Trophoblast cell (in vitro differentiated cells and primary cell): ENCODE measurements around the gene MIGA2.

ENCODE experiments used
- DNase-seq, 2 donors: peaks; one replicate each; pipeline ENCODE4 v3.0.0-alpha.2; 2016
- H2AFZ ChIP-seq: 2 replicates; pipeline ENCODE4 v1.6.1; 2013; ENCODE audit warnings: low read length, moderate library complexity, mild to moderate bottlenecking; ENCODE audit not compliant: insufficient read depth, poor library complexity
- H2AK5ac ChIP-seq: 2 replicates; pipeline ENCODE4 v1.6.1; 2013; ENCODE audit warnings: mild to moderate bottlenecking, low read length
- H2BK120ac ChIP-seq: 2 replicates; pipeline ENCODE4 v1.6.1; 2013; ENCODE audit warnings: low read length, mild to moderate bottlenecking, moderate library complexity; ENCODE audit not compliant: insufficient read depth, poor library complexity
- H2BK12ac ChIP-seq: 2 replicates; pipeline ENCODE4 v1.6.1; 2013; ENCODE audit warnings: mild to moderate bottlenecking, low read length, moderate library complexity
- H2BK5ac ChIP-seq: 2 replicates; pipeline ENCODE4 v1.6.1; 2013; ENCODE audit warnings: low read length, low read depth, moderate library complexity, mild to moderate bottlenecking; ENCODE audit not compliant: poor library complexity
- H3K14ac ChIP-seq: 2 replicates; pipeline ENCODE4 v1.6.1; 2013; ENCODE audit warnings: mild to moderate bottlenecking, low read length
- H3K18ac ChIP-seq: 2 replicates; pipeline ENCODE4 v1.6.1; 2013; ENCODE audit warnings: mild to moderate bottlenecking, low read length
- H3K23ac ChIP-seq: 2 replicates; pipeline ENCODE4 v1.6.1; 2013; ENCODE audit warnings: low read length
- H3K27ac ChIP-seq: 2 replicates; pipeline ENCODE4 v1.5.1; 2013; ENCODE audit warnings: low read depth, mild to moderate bottlenecking, inconsistent platforms, low read length, moderate library complexity
- H3K27me3 ChIP-seq: 2 replicates; pipeline ENCODE4 v1.6.1; 2013; ENCODE audit warnings: inconsistent platforms, mild to moderate bottlenecking, low read length, moderate library complexity; ENCODE audit not compliant: insufficient read depth
- H3K36me3 ChIP-seq, 2 experiments: 1 replicate in 1 of 2; 2 replicates in 1 of 2; pipeline ENCODE4 v1.6.1; 2013; ENCODE audit warnings: low read length in 2 of 2, mild to moderate bottlenecking in 2 of 2, moderate library complexity in 1 of 2; ENCODE audit not compliant: insufficient read depth in 2 of 2, control insufficient read depth in 1 of 2
- H3K4ac ChIP-seq: 2 replicates; pipeline ENCODE4 v1.6.1; 2013; ENCODE audit warnings: low read depth, mild to moderate bottlenecking, low read length, moderate library complexity
- H3K4me1 ChIP-seq, 2 experiments: 1 replicate in 1 of 2; 2 replicates in 1 of 2; pipeline ENCODE4 v1.6.1; 2013; ENCODE audit warnings: low read length in 2 of 2, mild to moderate bottlenecking in 2 of 2, moderate library complexity in 1 of 2; ENCODE audit not compliant: insufficient read depth in 2 of 2, control insufficient read depth in 1 of 2
- H3K4me2 ChIP-seq: 2 replicates; pipeline ENCODE4 v1.6.1; 2013; ENCODE audit warnings: inconsistent platforms, mild to moderate bottlenecking, low read length, moderate library complexity
- H3K4me3 ChIP-seq: 2 replicates; pipeline ENCODE4 v1.5.1; 2013; ENCODE audit warnings: mild to moderate bottlenecking, low read depth, low read length, inconsistent platforms
- H3K79me1 ChIP-seq: one replicate; pipeline ENCODE4 v1.6.1; 2013; ENCODE audit warnings: low read length
- H3K79me2 ChIP-seq: 2 replicates; pipeline ENCODE4 v1.6.1; 2013; ENCODE audit warnings: low read length, mild to moderate bottlenecking; ENCODE audit not compliant: control insufficient read depth, insufficient read depth, poor library complexity
- H3K9ac ChIP-seq: 2 replicates; pipeline ENCODE4 v1.6.1; 2013; ENCODE audit warnings: mild to moderate bottlenecking, low read length
- H3K9me3 ChIP-seq: 2 replicates; pipeline ENCODE4 v1.6.1; 2013; ENCODE audit warnings: low read depth, mild to moderate bottlenecking, control low read depth, inconsistent platforms, low read length; ENCODE audit not compliant: insufficient read depth
- H4K12ac ChIP-seq: 2 replicates; pipeline ENCODE4 v1.6.1; 2013; ENCODE audit warnings: low read depth, mild to moderate bottlenecking, low read length, moderate library complexity
- H4K8ac ChIP-seq: 2 replicates; pipeline ENCODE4 v1.6.1; 2013; ENCODE audit warnings: low read depth, mild to moderate bottlenecking, low read length, moderate library complexity
- H4K91ac ChIP-seq: one replicate; pipeline ENCODE4 v1.6.1; 2013; ENCODE audit warnings: low read depth, mild to moderate bottlenecking, low read length, moderate library complexity
- WGBS: extraction: QIAGEN DNeasy Blood & Tissue Kit; methylation state at CpG from one replicate; pipeline ENCODE4 v1.1.7; 2013; ENCODE audit warnings: missing lambda C conversion rate; ENCODE audit not compliant: insufficient read length, insufficient coverage; ENCODE audit errors: extremely low coverage; 5-methylcytosine and 5-hydroxymethylcytosine counted together

MIGA2 gene

DNA sequence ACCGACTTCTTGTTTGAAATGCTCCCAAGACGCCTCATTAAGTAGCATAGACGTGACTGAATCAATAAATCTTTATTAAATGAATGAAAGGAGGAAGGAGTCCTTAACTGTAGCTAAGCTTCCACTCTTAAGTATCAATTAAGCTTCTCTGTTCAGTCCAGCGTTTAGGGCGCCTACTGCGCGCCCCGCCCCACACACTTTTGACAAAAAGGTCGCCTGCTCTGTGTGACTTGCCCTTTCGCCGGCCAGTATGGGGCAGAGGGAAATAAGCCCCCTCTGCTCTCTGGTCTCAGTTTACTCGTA, 43.8 kb downstream of the MIGA2 start:
- Histone ChIP-seq H3K36me3 (peaks cover 6 to 14% of the 10 kb centered on the region in 2 experiments), H3K27ac (no peak overlapping the region), H2BK12ac (no peak overlapping the region), H4K8ac (peak overlapping the region; percentile 82), H3K18ac (no peak overlapping the region), H4K91ac (peak overlapping the region; percentile 15), H2BK120ac (no peak overlapping the region), H2BK5ac (no peak overlapping the region), H3K4ac (no peak overlapping the region), H3K9me3 (peaks cover 1% of the 10 kb centered on the region), H3K9ac (peak overlapping the region; percentile 71), H3K23ac (no peak overlapping the region), H3K4me1 (peaks cover 11 to 12% of the 10 kb centered on the region in 2 experiments), H2AK5ac (no peak overlapping the region), H3K4me2 (peak overlapping the region; percentile 81), H4K12ac (peak overlapping the region; percentile 32), H3K79me1 (peaks cover 7% of the 10 kb centered on the region), H3K79me2 (peaks cover 6% of the 10 kb centered on the region), H3K27me3 (no peaks in the 10 kb centered on the region), H3K4me3 (peak overlapping the region; percentile 83), H2AFZ (peak overlapping the region; percentile 74), H3K14ac (peak overlapping the region; percentile 26)
- DNase-seq = peak in 1 of 2 donors; percentile 9
- no CpG with 5 or more reads among the region's 12 CpGs for WGBS

GRCh38 chr9:129080601-129081387, 44.4 kb downstream of the MIGA2 start, which contains the start of gene DOLPP1:
TSS of gene DOLPP1 (plus strand) at chr9:129081111. CDS start at chr9:129081132, 21 bp downstream.
- Histone ChIP-seq H4K12ac (peak within 1 kb of the TSS; percentile 32), H2BK120ac (peak within 1 kb of the TSS; percentile 1), H3K79me1 (peaks cover 7% of the 10 kb centered on the region), H4K8ac (peak within 1 kb of the TSS; percentile 91), H3K27me3 (no peaks in the 10 kb centered on the region), H4K91ac (peak within 1 kb of the TSS; percentile 82), H3K4ac (peak within 1 kb of the TSS; percentile 81), H2BK5ac (peak within 1 kb of the TSS; percentile 59), H2AK5ac (peak within 1 kb of the TSS; percentile 52), H3K36me3 (peaks cover 11 to 19% of the 10 kb centered on the region in 2 experiments), H3K18ac (peak within 1 kb of the TSS; percentile 74), H3K23ac (no peak within 1 kb of the TSS), H3K9me3 (peaks cover 1% of the 10 kb centered on the region), H3K4me2 (peak within 1 kb of the TSS; percentile 86), H3K27ac (peak within 1 kb of the TSS; percentile 70), H3K14ac (peak within 1 kb of the TSS; percentile 82), H3K4me3 (peak within 1 kb of the TSS; percentile 90), H2BK12ac (no peak within 1 kb of the TSS), H3K9ac (peak within 1 kb of the TSS; percentile 91), H3K79me2 (peaks cover 6% of the 10 kb centered on the region), H3K4me1 (peaks cover 11 to 12% of the 10 kb centered on the region in 2 experiments), H2AFZ (peak within 1 kb of the TSS; percentile 74)
- WGBS = no CpG with 5 or more reads among the region's 70 CpGs
- peak; percentile 100 for DNase-seq

DNA sequence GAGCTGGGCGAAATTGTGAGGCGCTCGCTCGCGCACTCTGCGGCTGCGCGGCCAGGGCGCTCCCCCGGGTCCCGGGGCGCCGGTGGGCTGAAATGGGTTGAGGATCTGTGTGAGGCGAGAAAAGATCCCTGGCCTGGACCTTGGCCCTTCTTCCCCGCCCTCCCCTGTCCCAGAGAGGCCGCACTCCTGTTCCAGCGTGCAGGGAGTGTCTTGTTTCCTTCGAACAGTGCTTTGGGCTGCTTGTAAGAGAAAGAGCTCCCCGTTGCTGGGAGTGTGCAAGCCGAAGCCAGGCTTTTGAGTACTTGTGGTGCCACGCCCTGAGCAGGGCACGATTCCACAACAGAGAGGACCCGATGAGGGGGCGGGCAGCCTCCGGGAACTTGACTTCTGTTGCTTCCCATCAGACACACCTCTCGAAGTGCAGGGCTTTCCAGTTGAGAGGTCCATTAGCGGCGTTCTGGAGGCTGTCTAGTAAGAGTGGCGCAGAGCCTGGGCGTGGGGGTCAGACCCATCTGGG, 45.0 kb downstream of the MIGA2 start:
- peak overlapping the region; percentile 52 for H2AK5ac ChIP-seq
- no CpG with 5 or more reads among the region's 30 CpGs for WGBS

GRCh38 chr9:129084087-129084486, 47.7 kb downstream of the MIGA2 start:
- Histone ChIP-seq H3K27me3 (no peaks in the 10 kb centered on the region), H3K4me2 (no peak overlapping the region), H2BK12ac (no peak overlapping the region), H4K8ac (no peak overlapping the region), H4K12ac (no peak overlapping the region), H3K27ac (no peak overlapping the region), H2AFZ (no peak overlapping the region), H2BK120ac (no peak overlapping the region), H3K79me1 (peaks cover 7% of the 10 kb centered on the region), H3K23ac (no peak overlapping the region), H4K91ac (no peak overlapping the region), H3K4me3 (no peak overlapping the region), H3K4ac (no peak overlapping the region), H3K9me3 (peaks cover 1% of the 10 kb centered on the region), H3K9ac (no peak overlapping the region), H2BK5ac (no peak overlapping the region), H3K14ac (no peak overlapping the region), H3K36me3 (peaks cover 38 to 46% of the 10 kb centered on the region in 2 experiments), H3K79me2 (peaks cover 6% of the 10 kb centered on the region), H3K4me1 (peaks cover 11 to 12% of the 10 kb centered on the region in 2 experiments), H2AK5ac (no peak overlapping the region), H3K18ac (no peak overlapping the region)
- no CpG with 5 or more reads among the region's 7 CpGs for WGBS
- no peak for DNase-seq

More for the DNA sequence above, 45.0 kb downstream of the MIGA2 start:
- Histone ChIP-seq H4K12ac (peak overlapping the region; percentile 24), H3K4ac (peak overlapping the region; percentile 81), H3K9ac (peak overlapping the region; percentile 91), H3K36me3 (peaks cover 18 to 26% of the 10 kb centered on the region in 2 experiments), H4K8ac (peak overlapping the region; percentile 67), H3K79me1 (peaks cover 7% of the 10 kb centered on the region), H3K27ac (peak overlapping the region; percentile 40), H3K9me3 (peaks cover 1% of the 10 kb centered on the region), H4K91ac (peak overlapping the region; percentile 47), H3K4me1 (peaks cover 11 to 12% of the 10 kb centered on the region in 2 experiments), H3K27me3 (no peaks in the 10 kb centered on the region), H3K14ac (peak overlapping the region; percentile 82), H3K4me3 (peak overlapping the region; percentile 90), H2AFZ (peak overlapping the region; percentile 51), H3K79me2 (peaks cover 6% of the 10 kb centered on the region), H3K23ac (no peak overlapping the region), H3K18ac (peak overlapping the region; percentile 74), H2BK12ac (no peak overlapping the region), H3K4me2 (peak overlapping the region; percentile 86), H2BK5ac (peak overlapping the region; percentile 59), H2BK120ac (peak overlapping the region; percentile 1)
- no peak for DNase-seq
